Measurements from ENCODE around the gene MTX2. TPM values are rescaled to one million over a fixed set of nuclear protein-coding genes. Genes with fewer than 3 reads are reported as not detected.
"Not testable (repeated sequence)": the region's sequence is repeated elsewhere in the genome, so short reads cannot be mapped to it uniquely, and the experiment has no call there.

The MTX2 gene
- total and polyA plus RNA-seq, 2 experiments from 2014 or later: 47.9 to 61.8 TPM

GRCh38 chr2:176364273-176364977 lies 95.2 kb downstream of the MTX2 start:
- H3K36me3 ChIP-seq (ENCODE audit: low read depth): no peaks in the 10 kb centered on the region
- no peaks in the 10 kb centered on the region for H4K20me1 ChIP-seq (ENCODE audit: insufficient read depth)
- TF ChIP-seq EZH2phosphoT487 (IDR thresholded peaks at IDR 0.05; ENCODE audit: insufficient read depth, low read depth): no peak
- no peak for TF ChIP-seq EZH2 (IDR thresholded peaks at IDR 0.05; ENCODE audit: insufficient read depth, poor library complexity, severe bottlenecking)
- DNase-seq: no peak
- no peaks in the 10 kb centered on the region for H3K27me3 ChIP-seq (replicated peaks; ENCODE audit: insufficient read depth)
- no peaks in the 10 kb centered on the region for H3K9me3 ChIP-seq (ENCODE audit: low read depth)
- H3F3A ChIP-seq (ENCODE audit: insufficient read depth): no peaks in the 10 kb centered on the region
- H3K79me2 ChIP-seq (ENCODE audit: insufficient read depth): no peaks in the 10 kb centered on the region
- H2AFZ ChIP-seq: no peak overlapping the region
- H3K9me2 ChIP-seq (ENCODE audit: insufficient read depth): no peaks in the 10 kb centered on the region
- H3K9ac ChIP-seq: no peak overlapping the region
- no peak overlapping the region for H3K4me2 ChIP-seq (ENCODE audit: unreplicated experiment)
- H3K27ac ChIP-seq: no peak overlapping the region
- no peak overlapping the region for H3K4me3 ChIP-seq
- WGBS, 2 experiments (ENCODE audit: low coverage in 1 of 2, low lambda C conversion rate in 2 of 2, missing lambda C conversion rate in 2 of 2): 74 to 75% methylated on average over 3 of the region's 3 CpGs
- peaks cover 7% of the 10 kb centered on the region for H3K4me1 ChIP-seq (ENCODE audit: insufficient read depth)
- in situ Hi-C loops (cut with MboI): no loop called here

GRCh38 chr2:176368349-176368748 lies 99.1 kb downstream of the MTX2 start:
- Histone ChIP-seq H3K79me2 (ENCODE audit: insufficient read depth) (no peaks in the 10 kb centered on the region), H4K20me1 (ENCODE audit: insufficient read depth) (no peaks in the 10 kb centered on the region), H3K4me2 (ENCODE audit: unreplicated experiment) (no peak overlapping the region), H3K9me3 (ENCODE audit: low read depth) (no peaks in the 10 kb centered on the region), H3K9ac (no peak overlapping the region), H3K4me3 (no peak overlapping the region), H3K27ac (no peak overlapping the region), H3F3A (ENCODE audit: insufficient read depth) (no peaks in the 10 kb centered on the region), H3K4me1 (ENCODE audit: insufficient read depth) (no peaks in the 10 kb centered on the region), H3K27me3 (replicated peaks; ENCODE audit: insufficient read depth) (no peaks in the 10 kb centered on the region), H3K9me2 (ENCODE audit: insufficient read depth) (no peaks in the 10 kb centered on the region), H3K36me3 (ENCODE audit: low read depth) (no peaks in the 10 kb centered on the region), H2AFZ (no peak overlapping the region)
- no peak for TF ChIP-seq EZH2 (IDR thresholded peaks at IDR 0.05; ENCODE audit: insufficient read depth, poor library complexity, severe bottlenecking)
- no peak for TF ChIP-seq EZH2phosphoT487 (IDR thresholded peaks at IDR 0.05; ENCODE audit: insufficient read depth, low read depth)
- WGBS, 2 experiments (ENCODE audit: low coverage in 1 of 2, low lambda C conversion rate in 2 of 2, missing lambda C conversion rate in 2 of 2): 67 to 69% methylated on average over 1 of the region's 1 CpG
- DNase-seq: no peak
- in situ Hi-C loops (cut with MboI): no loop called here

- WGBS, 2 experiments (ENCODE audit: low coverage in 1 of 2, low lambda C conversion rate in 2 of 2, missing lambda C conversion rate in 2 of 2): 58 to 62% methylated on average over 13 of the region's 13 CpGs
- in situ Hi-C loops (cut with MboI): no loop called here
- H3K9ac ChIP-seq: no peak overlapping the region
- H2AFZ ChIP-seq: no peak overlapping the region
- no peaks in the 10 kb centered on the region for H3K9me2 ChIP-seq (ENCODE audit: insufficient read depth)
- no peak overlapping the region for H3K27ac ChIP-seq
- TF ChIP-seq EZH2phosphoT487 (IDR thresholded peaks at IDR 0.05; ENCODE audit: insufficient read depth, low read depth) (no peak), EZH2 (IDR thresholded peaks at IDR 0.05; ENCODE audit: insufficient read depth, poor library complexity, severe bottlenecking) (no peak)
- H3K79me2 ChIP-seq (ENCODE audit: insufficient read depth): no peaks in the 10 kb centered on the region
- no peak overlapping the region for H3K4me2 ChIP-seq (ENCODE audit: unreplicated experiment)
- H3K4me1 ChIP-seq (ENCODE audit: insufficient read depth): no peaks in the 10 kb centered on the region
- no peaks in the 10 kb centered on the region for H3K9me3 ChIP-seq (ENCODE audit: low read depth)
- no peaks in the 10 kb centered on the region for H3K36me3 ChIP-seq (ENCODE audit: low read depth)
- H4K20me1 ChIP-seq (ENCODE audit: insufficient read depth): no peaks in the 10 kb centered on the region
- DNase-seq: no peak
- no peaks in the 10 kb centered on the region for H3F3A ChIP-seq (ENCODE audit: insufficient read depth)
- H3K4me3 ChIP-seq: no peak overlapping the region
- H3K27me3 ChIP-seq (replicated peaks; ENCODE audit: insufficient read depth): no peaks in the 10 kb centered on the region
These were observed 101.4 kb downstream of the MTX2 start for GRCh38 chr2:176370467-176371171.

GRCh38 chr2:176373155-176373554 lies 103.9 kb downstream of the MTX2 start:
- H4K20me1 ChIP-seq (ENCODE audit: insufficient read depth); H3K4me3 ChIP-seq; H3F3A ChIP-seq (ENCODE audit: insufficient read depth); H3K4me2 ChIP-seq (ENCODE audit: unreplicated experiment); H3K9me2 ChIP-seq (ENCODE audit: insufficient read depth); H3K9ac ChIP-seq; H3K27me3 ChIP-seq (replicated peaks; ENCODE audit: insufficient read depth); DNase-seq; H3K4me1 ChIP-seq (ENCODE audit: insufficient read depth); H3K79me2 ChIP-seq (ENCODE audit: insufficient read depth); H3K36me3 ChIP-seq (ENCODE audit: low read depth); H2AFZ ChIP-seq; in situ Hi-C loops (cut with MboI); H3K9me3 ChIP-seq (ENCODE audit: low read depth); H3K27ac ChIP-seq: not testable (repeated sequence)
- WGBS, 2 experiments (ENCODE audit: low coverage in 1 of 2, low lambda C conversion rate in 2 of 2, missing lambda C conversion rate in 2 of 2): 71 to 75% methylated on average over 1 of the region's 1 CpG
